K562 (cell line): ENCODE measurements around the gene RNF213. TPM values are rescaled to one million over a fixed set of nuclear protein-coding genes. Genes with fewer than 3 reads are reported as not detected.

ENCODE experiments used
- ATAC-seq: fragments of 200-7000 bp; cut with Tn5 transposase; 3 replicates; pipeline ENCODE4 v1.9.1; 2020; ENCODE audit warnings: moderate library complexity
- BruUV-seq: library from RNA; stranded (reverse); fragments of 400-500 nt; replicated peaks from 2 replicates; lab custom pipeline; 2021; lab: Mats Ljungman, UMichigan
- CTCF ChIA-PET: fragments of 300-600 bp; formaldehyde crosslinking; extraction: SDS; loops from one replicate; lab custom pipeline; 2021; ENCODE audit warnings: low intra/inter-chr PET ratio; lab: Yijun Ruan, JAX
- POLR2A ChIA-PET: fragments of 300-600, 350-650 bp; sonication (Branson Sonifier 250); formaldehyde crosslinking; extraction: SDS; loops from one replicate; lab custom pipeline; 2021; ENCODE audit warnings: antibody characterized with exemption, inconsistent platforms; lab: Yijun Ruan, JAX
- DNase-seq, 4 experiments: peaks; one replicate each; pipeline versions ENCODE4 v3.0.0 to v3.0.0-alpha.2; 2011 to 2018; ENCODE audit warnings: low spot score in 3 of 4, mixed read lengths in 3 of 4; ENCODE audit errors: extremely low read depth in 1 of 4
- FAIRE-seq: peaks from 2 replicates; lab custom pipeline; 2011; peaks lifted over from hg19 to GRCh38; lab: Jason Lieb, UNC
- H2AFZ ChIP-seq: 2 replicates; pipeline ENCODE4 v1.6.0; 2011; ENCODE audit warnings: low read depth, low read length, control low read depth, inconsistent platforms
- H3K27ac ChIP-seq: fragments of 200-600 bp; 3 replicates; pipeline ENCODE4 v1.8.0; 2011; ENCODE audit warnings: low read depth, mild to moderate bottlenecking, control low read depth, inconsistent platforms, low read length, moderate library complexity, mixed read lengths; ENCODE audit errors: extremely low read depth
- H3K27me3 ChIP-seq, 2 experiments: fragments of 300-600 bp in 1 of 2; 2 replicates in 1 of 2; 3 replicates in 1 of 2; pipeline versions ENCODE4 v1.6.0 to v1.8.0; 2011; ENCODE audit warnings: inconsistent platforms in 2 of 2, low read length in 2 of 2, mild to moderate bottlenecking in 1 of 2, mixed read lengths in 1 of 2, moderate library complexity in 1 of 2; ENCODE audit not compliant: control insufficient read depth in 2 of 2, insufficient read depth in 2 of 2
- H3K36me3 ChIP-seq: fragments of 300-600 bp; 3 replicates; pipeline ENCODE4 v1.8.0; 2011; ENCODE audit warnings: mild to moderate bottlenecking, low read length, inconsistent platforms; ENCODE audit not compliant: control insufficient read depth, insufficient read depth
- H3K4me1 ChIP-seq, 2 experiments: fragments of 200-600 bp in 1 of 2; replicated peaks in 1 of 2; 2 replicates in 1 of 2; 3 replicates in 1 of 2; pipeline versions ENCODE4 v1.5.1 to v1.8.0; 2011; ENCODE audit warnings: inconsistent platforms in 2 of 2, low read length in 2 of 2, mild to moderate bottlenecking in 1 of 2, mixed read lengths in 1 of 2, moderate library complexity in 1 of 2; ENCODE audit not compliant: control insufficient read depth in 2 of 2, insufficient read depth in 2 of 2
- H3K4me2 ChIP-seq: 2 replicates; pipeline ENCODE4 v1.6.1; 2011; ENCODE audit warnings: low read length, control low read depth, inconsistent platforms, mixed read lengths; ENCODE audit not compliant: insufficient read depth
- H3K4me3 ChIP-seq: fragments of 200-600 bp; sonication (generic), shearing (Covaris generic); 2 replicates; pipeline ENCODE4 v1.5.1; 2016; ENCODE audit warnings: control low read depth, inconsistent platforms
- H3K79me2 ChIP-seq: fragments of 200-600 bp; 3 replicates; pipeline ENCODE4 v1.8.0; 2011; ENCODE audit warnings: low read length, inconsistent platforms; ENCODE audit not compliant: control insufficient read depth, insufficient read depth
- H3K9ac ChIP-seq, 2 experiments: 2 replicates each; pipeline versions ENCODE4 v1.6.0 to v1.6.1; 2011; ENCODE audit warnings: low read depth in 2 of 2, low read length in 2 of 2, control low read depth in 1 of 2, inconsistent platforms in 1 of 2, mild to moderate bottlenecking in 1 of 2, mixed read lengths in 1 of 2; ENCODE audit not compliant: insufficient read depth in 1 of 2
- H3K9me1 ChIP-seq: one replicate; pipeline ENCODE4 v1.6.0; 2011; ENCODE audit warnings: inconsistent platforms, mild to moderate bottlenecking, low read length, moderate library complexity; ENCODE audit not compliant: control insufficient read depth, insufficient read depth
- H3K9me3 ChIP-seq: replicated peaks from 2 replicates; pipeline ENCODE4 v1.5.1; 2011; ENCODE audit warnings: low read depth, low read length, inconsistent platforms; ENCODE audit not compliant: control insufficient read depth, insufficient read depth
- H4K20me1 ChIP-seq: replicated peaks from 2 replicates; pipeline ENCODE4 v1.6.1; 2011; ENCODE audit warnings: low read length, inconsistent platforms, mixed read lengths; ENCODE audit not compliant: control insufficient read depth, insufficient read depth
- BRD4 ChIP-seq: fragments of 200-600 bp; sonication (generic); IDR thresholded peaks from 2 replicates; pipeline ENCODE4 v1.6.1; 2017; ENCODE audit warnings: inconsistent platforms
- BRF1 ChIP-seq: IDR thresholded peaks from 3 replicates; pipeline ENCODE4 v1.6.1; 2011; ENCODE audit warnings: borderline replicate concordance, mild to moderate bottlenecking; ENCODE audit not compliant: insufficient read length; ENCODE audit errors: extremely low read depth
- CBX5 ChIP-seq: IDR thresholded peaks from 2 replicates; pipeline ENCODE4 v1.6.1; 2014; ENCODE audit warnings: low read depth, borderline replicate concordance
- CEBPB ChIP-seq: fragments of 450-650 bp; IDR thresholded peaks from 2 replicates; pipeline ENCODE4 v1.6.1; 2016; ENCODE audit warnings: missing genetic modification characterization, missing compliant biosample characterization
- GTF3C2 ChIP-seq: IDR thresholded peaks from 3 replicates; pipeline ENCODE4 v1.6.1; 2011; ENCODE audit warnings: borderline replicate concordance, mild to moderate bottlenecking, moderate library complexity; ENCODE audit not compliant: insufficient read length; ENCODE audit errors: extremely low read depth
- KDM5B ChIP-seq: fragments of 200-600 bp; sonication (generic); IDR thresholded peaks from 2 replicates; pipeline ENCODE4 v1.6.1; 2012; ENCODE audit warnings: low read depth, mild to moderate bottlenecking, moderate library complexity, low read length, control low read depth, inconsistent platforms; ENCODE audit not compliant: insufficient replicate concordance
- NFRKB ChIP-seq: fragments of 450-650 bp; IDR thresholded peaks from 2 replicates; pipeline ENCODE4 v1.6.1; 2016; ENCODE audit warnings: low read depth
- SNIP1 ChIP-seq: fragments of 450-650 bp; IDR thresholded peaks from 2 replicates; pipeline ENCODE4 v1.7.1; 2017; ENCODE audit warnings: low read depth, mild to moderate bottlenecking
- TCF7 ChIP-seq: sonication (generic); IDR thresholded peaks from 2 replicates; pipeline ENCODE4 v1.6.1; 2016; ENCODE audit warnings: antibody characterized with exemption, borderline replicate concordance
- TCFL5 ChIP-seq: fragments of 250-450 bp; sonication (Bioruptor Pico); conservative IDR thresholded peaks from 2 replicates; pipeline ENCODE4 v1.6.1; 2021; ENCODE audit warnings: mild to moderate bottlenecking, moderate library complexity, matching md5 sums
- ZBTB8A ChIP-seq: fragments of 450-650 bp; IDR thresholded peaks from 2 replicates; pipeline ENCODE4 v1.6.1; 2018; ENCODE audit warnings: mild to moderate bottlenecking, moderate library complexity; ENCODE audit not compliant: partially characterized antibody
- ZNF239 ChIP-seq: fragments of 250-450 bp; sonication (Bioruptor Pico); IDR thresholded peaks from 2 replicates; pipeline ENCODE4 v1.4.0; 2020; ENCODE audit warnings: mild to moderate bottlenecking
- ZNF766 ChIP-seq: fragments of 200-800 bp; sonication (Bioruptor generic); conservative IDR thresholded peaks from 2 replicates; pipeline ENCODE4 v1.6.1; 2016; ENCODE audit warnings: missing genetic modification characterization, missing compliant biosample characterization
- ZNF79 ChIP-seq: fragments of 250-450 bp; sonication (Bioruptor Pico); IDR thresholded peaks from 2 replicates; pipeline ENCODE4 v1.4.0; 2020; ENCODE audit warnings: low read depth, mild to moderate bottlenecking, moderate library complexity
- WGBS: fragments of 100-300 bp; shearing (Covaris generic); methylation state at CpG from one replicate; pipeline ENCODE4 v1.1.6; 2016; ENCODE audit warnings: low coverage, mixed read lengths; ENCODE audit not compliant: insufficient coverage; ENCODE audit errors: missing lambda C conversion rate; 5-methylcytosine and 5-hydroxymethylcytosine counted together
- in situ Hi-C: fragments of 300-500 bp; cut with MboI; formaldehyde crosslinking; loops from 4 replicates; pipeline ENCODE4 v1.15.0; 2018; ENCODE audit warnings: inconsistent platforms, mixed read lengths
- intact Hi-C: fragments of 100-400 bp; cut with micrococcal nuclease; formaldehyde crosslinking; loops from 2 replicates; pipeline ENCODE4 v1.14.2; 2022
- polyA plus RNA-seq, 8 experiments: library from polyadenylated mRNA; depleted of rRNA in 4 of 8; stranded (reverse) in 5 of 8; unstranded in 3 of 8; fragments of >200 nt; fragmentation: Nextera tagmentation in 2 of 8; fragmentation: Illumina TruSeq in 1 of 8; extraction: Ambion mirVana in 2 of 8; extraction: Trizol in 1 of 8; gene quantifications; 2 replicates each; pipeline versions ENCODE4 v1.2.1 to v1.2.3, GENCODE V29; 2011 to 2014; ENCODE audit warnings: inconsistent platforms in 1 of 8, missing spikeins in 1 of 8
- total RNA-seq, 7 experiments: library from RNA; depleted of rRNA in 6 of 7; stranded (reverse); fragments of >200 nt in 6 of 7; fragmentation: Illumina TruSeq in 2 of 7; extraction: Trizol in 2 of 7; gene quantifications; 2 replicates each; pipeline versions ENCODE4 v1.2.1 to v1.2.3, GENCODE V29; 2011 to 2021; ENCODE audit warnings: low replicate concordance in 1 of 7
- TF ChIP-seq, protein P1 (sequence below): fragments of 200-800 bp; sonication (Bioruptor generic); IDR thresholded peaks from 2 replicates; pipeline ENCODE4 v1.6.1; 2017; ENCODE audit warnings: missing genetic modification characterization, missing compliant biosample characterization

RNF213 gene
- total and polyA plus RNA-seq, 9 of the 15 experiments (the other 6 are each of a cell fraction or from before 2014, with no cell fraction given) = 5.3 to 33.6 (median 17.9) TPM

DNA sequence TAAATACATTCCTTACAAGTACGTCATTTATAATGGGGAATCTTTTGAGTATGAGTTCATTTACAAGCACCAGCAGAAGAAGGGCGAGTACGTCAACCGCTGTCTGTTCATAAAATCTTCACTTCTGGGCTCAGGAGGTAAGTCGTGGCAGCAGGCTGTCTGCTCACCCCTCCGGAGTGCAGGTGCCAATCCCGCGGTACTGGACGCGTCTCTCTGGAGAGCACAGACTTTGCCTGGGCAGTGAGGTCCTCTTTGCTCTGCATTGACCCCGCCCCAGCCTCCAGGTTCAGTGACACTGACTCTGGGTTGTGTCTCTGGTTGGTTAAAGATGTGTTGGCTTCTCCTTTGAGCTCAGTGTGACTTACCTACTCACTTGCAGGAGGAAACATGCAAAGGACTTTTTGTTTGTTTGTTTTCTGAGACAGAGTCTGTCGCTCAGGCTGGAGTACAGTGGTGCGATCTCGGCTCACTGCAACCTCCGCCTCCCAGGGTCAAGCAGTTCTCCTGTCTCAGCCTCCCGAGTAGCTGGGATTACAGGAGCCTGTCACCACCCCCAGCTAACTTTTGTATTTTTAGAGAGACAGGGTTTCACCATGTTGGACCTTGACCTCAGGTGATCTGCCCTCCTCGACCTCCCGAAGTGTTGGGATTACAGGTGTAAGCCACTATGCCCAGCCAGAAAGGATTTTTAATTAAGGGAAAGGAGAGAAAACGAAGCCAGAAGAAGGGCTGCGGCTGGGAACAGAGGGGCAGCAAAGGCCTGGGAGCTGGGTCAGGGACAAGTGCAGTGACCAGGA, 31.2 kb downstream of the RNF213 start:
- in situ Hi-C loops = no loop called here
- no peak overlapping the region for H3K4me3 ChIP-seq
- intact Hi-C loops = no loop called here
- no peak overlapping the region for H3K9ac ChIP-seq
- ATAC-seq (no peak), DNase-seq (no peak), FAIRE-seq (no peak)
- H3K9me3 ChIP-seq = no peaks in the 10 kb centered on the region
- H3K36me3 ChIP-seq = peaks cover 67% of the 10 kb centered on the region; the same call in 2 of the 3 replicates
- ChIA-PET POLR2A (no interaction called here), CTCF (no interaction called here)
- H3K27ac ChIP-seq = no peak overlapping the region
- H2AFZ ChIP-seq = no peak overlapping the region
- no peaks in the 10 kb centered on the region for H3K27me3 ChIP-seq
- BruUV-seq = no TSS peak
- no peak overlapping the region for H3K4me2 ChIP-seq
- H4K20me1 ChIP-seq = no peaks in the 10 kb centered on the region
- no peaks in the 10 kb centered on the region for H3K79me2 ChIP-seq
- H3K4me1 ChIP-seq = peaks cover 0 to 4% of the 10 kb centered on the region in 2 experiments; a peak in 1 of 5 replicates
- 87% methylated on average over 20 of the region's 20 CpGs for WGBS
- H3K9me1 ChIP-seq = peaks cover 3% of the 10 kb centered on the region
- TF ChIP-seq, protein P1, sequence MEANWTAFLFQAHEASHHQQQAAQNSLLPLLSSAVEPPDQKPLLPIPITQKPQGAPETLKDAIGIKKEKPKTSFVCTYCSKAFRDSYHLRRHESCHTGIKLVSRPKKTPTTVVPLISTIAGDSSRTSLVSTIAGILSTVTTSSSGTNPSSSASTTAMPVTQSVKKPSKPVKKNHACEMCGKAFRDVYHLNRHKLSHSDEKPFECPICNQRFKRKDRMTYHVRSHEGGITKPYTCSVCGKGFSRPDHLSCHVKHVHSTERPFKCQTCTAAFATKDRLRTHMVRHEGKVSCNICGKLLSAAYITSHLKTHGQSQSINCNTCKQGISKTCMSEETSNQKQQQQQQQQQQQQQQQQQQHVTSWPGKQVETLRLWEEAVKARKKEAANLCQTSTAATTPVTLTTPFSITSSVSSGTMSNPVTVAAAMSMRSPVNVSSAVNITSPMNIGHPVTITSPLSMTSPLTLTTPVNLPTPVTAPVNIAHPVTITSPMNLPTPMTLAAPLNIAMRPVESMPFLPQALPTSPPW (CRISPR knock-in tag) = no peak
- TF ChIP-seq CEBPB (tag) (no peak), CBX5 (no peak), TCFL5 (CRISPR knock-in tag) (no peak), ZBTB8A (no peak), BRF1 (no peak), ZNF239 (CRISPR knock-in tag) (no peak), GTF3C2 (no peak), TCF7 (no peak), ZNF79 (CRISPR knock-in tag) (no peak), NFRKB (no peak), ZNF766 (CRISPR knock-in tag) (no peak), SNIP1 (no peak), BRD4 (no peak), KDM5B (no peak)
